Chondrocyte (in vitro differentiated cells): ENCODE measurements around the gene PTPN22. TPM values are rescaled to one million over a fixed set of nuclear protein-coding genes. Genes with fewer than 3 reads are reported as not detected.

Source experiments
- DNase-seq: peaks from one replicate; pipeline ENCODE4 v3.0.0; 2021; ENCODE audit warnings: mixed read lengths, low spot score
- H3K27ac Mint-ChIP-seq: one replicate; pipeline ENCODE4 v1.8.0; 2021; ENCODE audit warnings: mild to moderate bottlenecking, moderate library complexity, mixed read lengths; ENCODE audit not compliant: unreplicated experiment
- H3K27me3 Mint-ChIP-seq: 2 replicates; pipeline ENCODE4 v1.8.0; 2021; ENCODE audit warnings: low read depth, mixed read lengths
- H3K36me3 Mint-ChIP-seq: 2 replicates; pipeline ENCODE4 v1.8.0; 2021; ENCODE audit warnings: low read depth, mixed read lengths
- H3K4me1 Mint-ChIP-seq: 2 replicates; pipeline ENCODE4 v1.8.0; 2021; ENCODE audit warnings: low read depth, mild to moderate bottlenecking, mixed read lengths
- H3K4me3 Mint-ChIP-seq: one replicate; pipeline ENCODE4 v1.8.0; 2021; ENCODE audit warnings: mild to moderate bottlenecking, moderate library complexity, mixed read lengths; ENCODE audit not compliant: unreplicated experiment
- H3K9me3 Mint-ChIP-seq: 2 replicates; pipeline ENCODE4 v1.8.0; 2021; ENCODE audit warnings: low read depth, mixed read lengths
- total RNA-seq: library from RNA; stranded (reverse); gene quantifications from 3 replicates; pipeline ENCODE4 v1.2.1, GENCODE V29; 2021
- TF ChIP-seq, protein P1 (sequence below): fragments of 200-600 bp; sonication (generic); IDR thresholded peaks from 2 replicates; pipeline ENCODE4 v1.5.0; 2021; ENCODE audit warnings: antibody characterized with exemption, mild to moderate bottlenecking, moderate library complexity

PTPN22 gene
- total RNA-seq, 1 donor from 2014 or later, result not detected

DNA sequence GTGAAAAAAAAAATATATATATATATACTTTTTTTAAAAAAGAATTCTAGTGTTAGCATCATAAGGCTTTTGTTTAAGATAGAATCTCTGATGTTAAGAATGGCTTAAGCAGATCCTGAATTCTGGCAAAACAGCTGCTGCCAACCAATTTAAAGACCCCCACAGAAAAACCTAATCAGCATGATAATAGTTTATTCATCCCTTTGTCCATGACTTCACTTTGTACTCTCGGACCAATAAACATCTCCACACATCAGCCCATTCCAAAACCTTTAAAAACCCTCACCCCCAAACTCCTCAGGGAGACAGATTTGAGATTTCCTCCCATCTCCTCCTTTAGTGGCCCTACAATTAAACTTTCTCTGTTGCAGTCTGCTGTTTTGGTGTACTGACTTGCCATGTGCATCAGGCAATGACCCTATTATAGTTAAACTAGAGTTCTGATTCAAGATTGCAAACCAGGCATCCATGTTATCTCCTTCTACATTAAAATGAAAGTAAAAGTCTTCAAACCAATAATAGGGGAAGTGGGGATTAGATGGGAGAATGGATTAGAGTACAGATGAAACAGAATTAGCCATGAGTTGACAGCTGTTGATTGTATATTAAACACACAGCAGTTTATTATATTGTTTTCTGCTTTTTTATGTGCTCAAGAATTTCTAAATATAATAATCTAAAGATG, 102.5 kb downstream of the PTPN22 start:
- no peak overlapping the region for H3K4me3 Mint-ChIP-seq
- no peak overlapping the region for H3K27ac Mint-ChIP-seq
- H3K4me1 Mint-ChIP-seq, result peaks cover 6% of the 10 kb centered on the region

DNA sequence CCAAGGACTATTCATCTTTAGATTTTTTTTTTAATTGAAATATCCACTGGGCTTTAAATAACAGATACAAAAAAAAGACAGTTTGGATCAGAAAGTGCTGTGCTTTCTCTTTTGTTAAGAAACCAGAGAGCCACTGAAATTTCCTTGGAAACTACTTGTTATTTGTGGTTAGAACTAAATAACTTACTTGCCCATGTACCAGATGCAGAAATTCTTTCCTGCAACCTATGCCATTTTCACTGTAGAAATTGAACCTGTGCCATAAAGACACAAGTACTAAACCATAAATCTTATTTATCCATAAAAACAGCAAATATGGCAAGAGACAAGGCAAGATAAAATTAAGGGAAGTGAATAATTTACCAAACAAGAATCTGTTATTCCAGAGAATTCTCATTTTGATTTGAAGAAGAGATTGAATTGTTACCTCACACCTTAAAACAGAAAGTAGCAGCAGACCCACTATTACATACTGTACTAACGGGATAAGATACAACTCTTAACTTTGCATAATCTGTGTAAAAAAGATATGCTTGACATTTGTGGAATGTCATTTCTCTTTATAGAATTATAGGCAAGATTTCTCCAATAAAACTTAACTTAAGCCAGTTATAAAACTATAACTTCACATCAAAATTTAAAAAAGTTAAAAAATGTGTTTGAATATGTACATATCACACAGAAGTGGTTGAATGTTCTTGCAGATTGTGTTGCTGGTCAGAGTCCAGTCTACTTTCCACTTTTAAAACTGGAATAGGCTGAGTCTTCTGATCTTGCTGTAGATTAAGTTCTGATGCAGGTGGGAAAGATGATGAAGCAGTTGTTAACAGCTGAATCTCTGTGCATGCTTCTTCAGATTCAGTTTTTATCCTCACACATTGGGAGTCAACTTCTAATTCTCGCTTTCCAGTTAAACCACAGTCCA, 105.9 kb downstream of the PTPN22 start:
- H3K27ac Mint-ChIP-seq, result no peak overlapping the region
- H3K9me3 Mint-ChIP-seq, result no peaks in the 10 kb centered on the region
- no peak for DNase-seq
- H3K36me3 Mint-ChIP-seq, result peaks cover 11% of the 10 kb centered on the region
- H3K4me1 Mint-ChIP-seq, result peaks cover 6% of the 10 kb centered on the region
- no peaks in the 10 kb centered on the region for H3K27me3 Mint-ChIP-seq
- TF ChIP-seq, protein P1, sequence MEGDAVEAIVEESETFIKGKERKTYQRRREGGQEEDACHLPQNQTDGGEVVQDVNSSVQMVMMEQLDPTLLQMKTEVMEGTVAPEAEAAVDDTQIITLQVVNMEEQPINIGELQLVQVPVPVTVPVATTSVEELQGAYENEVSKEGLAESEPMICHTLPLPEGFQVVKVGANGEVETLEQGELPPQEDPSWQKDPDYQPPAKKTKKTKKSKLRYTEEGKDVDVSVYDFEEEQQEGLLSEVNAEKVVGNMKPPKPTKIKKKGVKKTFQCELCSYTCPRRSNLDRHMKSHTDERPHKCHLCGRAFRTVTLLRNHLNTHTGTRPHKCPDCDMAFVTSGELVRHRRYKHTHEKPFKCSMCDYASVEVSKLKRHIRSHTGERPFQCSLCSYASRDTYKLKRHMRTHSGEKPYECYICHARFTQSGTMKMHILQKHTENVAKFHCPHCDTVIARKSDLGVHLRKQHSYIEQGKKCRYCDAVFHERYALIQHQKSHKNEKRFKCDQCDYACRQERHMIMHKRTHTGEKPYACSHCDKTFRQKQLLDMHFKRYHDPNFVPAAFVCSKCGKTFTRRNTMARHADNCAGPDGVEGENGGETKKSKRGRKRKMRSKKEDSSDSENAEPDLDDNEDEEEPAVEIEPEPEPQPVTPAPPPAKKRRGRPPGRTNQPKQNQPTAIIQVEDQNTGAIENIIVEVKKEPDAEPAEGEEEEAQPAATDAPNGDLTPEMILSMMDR, result no peak
- H3K4me3 Mint-ChIP-seq, result no peak overlapping the region

More for the DNA sequence above, 102.5 kb downstream of the PTPN22 start:
- Mint-ChIP-seq H3K36me3 (peaks cover 11% of the 10 kb centered on the region), H3K27me3 (no peaks in the 10 kb centered on the region), H3K9me3 (no peaks in the 10 kb centered on the region)
- TF ChIP-seq, protein P1, result no peak
- DNase-seq, result no peak

Other genes with a start within 250 kb of the PTPN22 start
- 23.9 to 40.5 TPM (median 26.5 TPM) in 3 replicates for gene PHTF1, start 112.2 kb downstream of the PTPN22 start, total RNA-seq
- 10.9 to 12.5 TPM (median 11.8 TPM) in 3 replicates for gene RSBN1, start 59.2 kb downstream of the PTPN22 start, total RNA-seq
- gene BCL2L15, start 15.9 kb upstream of the PTPN22 start, total RNA-seq, result 0.17 to 0.33 TPM (median 0.17 TPM) in 3 replicates
- 15.6 to 23.6 TPM (median 16.8 TPM) in 3 replicates for gene AP4B1, start 33.1 kb upstream of the PTPN22 start, total RNA-seq
- gene DCLRE1B, start 33.6 kb upstream of the PTPN22 start, total RNA-seq, result 8.1 to 11.4 TPM (median 8.3 TPM) in 3 replicates
- 57.4 to 63.4 TPM (median 60.0 TPM) in 3 replicates for gene HIPK1, start 57.6 kb upstream of the PTPN22 start, total RNA-seq
- 33.1 to 44.2 TPM (median 34.9 TPM) in 3 replicates for gene OLFML3, start 107.8 kb upstream of the PTPN22 start, total RNA-seq